Right ventricle myocardium inferior (tissue), 1 donor: Measurements from ENCODE around the gene DNM1. TPM values are rescaled to one million over a fixed set of nuclear protein-coding genes. Genes with fewer than 3 reads are reported as not detected.
A peak's percentile ranks its signal among the peaks of the same experiment; 100 is the strongest.

ENCODE experiments used
- ATAC-seq: fragments of 200-7000 bp; cut with Tn5 transposase; one replicate; pipeline ENCODE4 v1.9.1; 2020; ENCODE audit warnings: mild to moderate bottlenecking, moderate library complexity
- DNase-seq: peaks from one replicate; pipeline ENCODE4 v3.0.0; 2021; ENCODE audit errors: missing footprints
- intact Hi-C: fragments of 100-400 bp; cut with DNase I; formaldehyde crosslinking; loops from one replicate; pipeline ENCODE4 v1.11.0; 2022
- total RNA-seq: library from RNA; stranded (reverse); fragmentation: NEBNext Ultra II Directional; extraction: Animal tissue kit (Norgen Biotek cat#: 25700); gene quantifications from one replicate; pipeline ENCODE4 v1.2.1, GENCODE V29; 2021
- donor health status: DM: no; HTN: yes; CAD: no; lungs with severe emphysema.

DNM1 gene
- total RNA-seq, 1 donor from 2014 or later: 6.1 TPM

DNA sequence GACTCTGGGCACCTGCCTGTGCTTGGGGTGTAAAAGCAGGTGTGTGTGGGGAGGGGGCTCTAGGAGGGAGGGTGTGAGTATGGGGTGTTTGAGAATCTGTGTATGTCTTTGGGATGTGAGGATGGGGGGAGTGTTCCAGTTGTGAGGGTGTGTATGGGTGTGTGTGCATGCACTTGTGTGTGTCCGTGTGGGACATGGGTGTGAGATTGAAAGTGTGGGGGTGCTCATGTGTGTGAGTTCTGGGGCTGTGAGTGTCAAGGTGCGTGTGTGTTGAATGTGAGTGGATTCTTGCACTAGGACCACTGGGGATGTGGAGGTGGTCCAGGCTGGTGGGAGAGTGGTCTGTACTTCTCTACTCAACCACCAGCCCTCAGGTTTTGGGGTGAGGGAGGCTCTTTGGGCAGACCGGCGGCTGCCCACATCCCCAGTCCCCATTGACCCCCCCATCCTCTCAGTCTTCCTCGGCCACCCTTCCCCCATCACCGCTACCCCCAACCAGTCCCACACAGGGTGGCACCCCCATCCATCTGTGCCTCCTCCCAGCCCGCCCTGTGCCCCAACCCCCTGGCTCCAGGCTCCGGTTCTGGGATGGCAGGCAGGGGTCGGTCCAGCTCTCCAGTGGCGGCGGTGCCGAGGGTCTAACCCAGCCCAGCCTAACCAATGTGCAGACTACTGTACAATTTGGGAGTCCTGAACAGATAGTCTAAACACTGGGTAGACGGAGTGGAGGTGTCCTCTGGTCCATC is 41.1 kb downstream of the DNM1 start:
- intact Hi-C loops: no loop called here
- no peak for ATAC-seq
- no peak for DNase-seq

GRCh38 chr9:128244837-128245231 is 41.7 kb downstream of the DNM1 start:
- ATAC-seq (peak; percentile 86), DNase-seq (peak; percentile 92)
- intact Hi-C loops: no loop called here

- DNase-seq (no peak), ATAC-seq (peak; percentile 11)
- intact Hi-C loops: no loop called here
Observed at GRCh38 chr9:128245421-128246151, 42.4 kb downstream of the DNM1 start.

DNA sequence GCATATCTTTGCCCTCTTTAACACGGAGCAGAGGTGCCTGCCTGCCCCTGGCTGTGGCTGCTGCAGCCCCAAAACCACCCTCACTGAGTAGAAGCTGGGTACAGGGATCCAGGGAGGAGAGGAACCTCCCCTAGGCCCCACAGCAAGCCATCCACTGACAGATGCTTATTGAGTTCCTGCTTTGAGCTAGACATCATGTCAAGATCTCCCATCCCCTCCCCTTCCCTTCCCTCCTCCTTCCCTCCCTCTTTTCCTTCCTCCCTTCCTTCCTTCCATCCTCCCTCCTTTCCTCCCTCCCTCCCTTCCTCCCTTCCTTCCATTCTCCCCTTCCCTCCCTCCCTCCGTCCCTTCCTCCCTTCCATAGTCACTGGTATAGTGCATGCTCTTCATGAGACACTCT is 43.3 kb downstream of the DNM1 start:
- intact Hi-C loops: no loop called here
- DNase-seq (no peak), ATAC-seq (no peak)

GRCh38 chr9:128247226-128247803 is 44.1 kb downstream of the DNM1 start:
- no peak for ATAC-seq
- no peak for DNase-seq
- intact Hi-C loops: no loop called here

DNA sequence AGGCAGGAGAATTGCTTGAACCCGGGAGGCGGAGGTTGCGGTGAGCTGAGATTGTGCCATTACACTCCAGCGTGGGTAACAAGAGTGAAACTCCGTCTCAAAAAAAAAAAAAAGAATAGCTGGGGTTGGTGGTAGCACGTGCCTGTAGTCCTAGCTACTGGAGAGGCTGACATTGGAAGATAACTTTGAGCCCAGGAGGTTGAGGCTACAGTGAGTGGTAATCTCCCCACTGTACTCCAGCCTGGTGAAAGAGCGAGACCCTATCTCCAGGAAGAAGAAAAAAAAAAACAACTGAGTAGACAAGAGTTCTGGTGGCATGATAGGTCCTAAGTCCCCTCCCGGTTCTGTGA is 46.4 kb downstream of the DNM1 start:
- no peak for ATAC-seq
- intact Hi-C loops: no loop called here
- no peak for DNase-seq

GRCh38 chr9:128249908-128250838 is 47.0 kb downstream of the DNM1 start:
- peak; percentile 91 for DNase-seq
- intact Hi-C loops: no loop called here

GRCh38 chr9:128250839-128251731 is 47.9 kb downstream of the DNM1 start:
- DNase-seq: no peak
- no peak for ATAC-seq
- intact Hi-C loops: no loop called here

More at GRCh38 chr9:128249908-128250838, 47.0 kb downstream of the DNM1 start:
- peak; percentile 77 for ATAC-seq

- no peak for ATAC-seq
- intact Hi-C loops: no loop called here
Observed at GRCh38 chr9:128251732-128252100, 48.5 kb downstream of the DNM1 start.

GRCh38 chr9:128252317-128253139 is 49.3 kb downstream of the DNM1 start:
- intact Hi-C loops: no loop called here
- ATAC-seq: no peak

More at GRCh38 chr9:128251732-128252100, 48.5 kb downstream of the DNM1 start:
- DNase-seq: no peak

DNA sequence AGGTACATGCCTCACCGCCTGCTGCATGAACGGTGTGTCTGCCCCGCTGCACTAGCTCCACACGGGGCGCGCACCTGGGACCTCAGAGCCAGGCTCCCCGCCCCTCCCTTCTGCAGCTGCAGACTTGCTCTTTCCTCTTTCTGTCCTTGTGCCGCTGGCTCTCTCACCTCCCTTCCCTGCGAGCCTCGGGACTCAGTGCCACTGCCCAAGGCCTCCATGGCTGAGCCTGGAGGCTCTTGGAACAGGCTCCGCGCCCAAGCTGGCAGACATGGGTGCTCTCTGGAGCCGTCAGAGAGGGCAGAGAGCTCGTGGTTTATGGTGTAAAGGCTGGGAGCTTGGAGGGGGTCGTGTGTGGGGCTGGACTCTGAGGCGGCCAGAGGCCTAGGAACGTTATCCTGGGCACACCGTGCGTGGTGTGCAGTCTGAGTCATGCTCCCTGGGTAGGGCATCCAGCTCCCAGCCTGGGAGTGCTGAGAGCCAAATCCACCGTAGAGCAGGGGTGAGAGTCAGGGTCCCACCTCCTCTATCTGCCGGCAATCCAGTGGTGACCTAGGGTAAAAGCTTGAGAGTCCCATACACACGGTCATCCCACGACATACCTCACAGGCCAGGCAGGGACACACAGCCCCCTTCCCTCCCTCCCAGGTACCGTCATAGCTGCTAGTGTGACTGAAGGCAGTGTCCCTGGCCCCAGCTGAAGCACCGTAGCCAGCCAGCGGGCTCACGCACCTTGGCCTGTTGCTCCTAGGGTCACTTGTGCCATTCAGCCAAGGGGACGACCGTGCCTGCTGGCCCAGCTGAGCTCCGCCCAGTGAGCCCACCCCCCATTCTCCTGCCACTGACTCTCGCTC is 50.2 kb downstream of the DNM1 start:
- ATAC-seq (no peak), DNase-seq (no peak)
- intact Hi-C loops: no loop called here

More at GRCh38 chr9:128252317-128253139, 49.3 kb downstream of the DNM1 start:
- DNase-seq: no peak

- ATAC-seq (no peak), DNase-seq (no peak)
- intact Hi-C loops: no loop called here
Observed at GRCh38 chr9:128253991-128254346, 50.8 kb downstream of the DNM1 start.

DNA sequence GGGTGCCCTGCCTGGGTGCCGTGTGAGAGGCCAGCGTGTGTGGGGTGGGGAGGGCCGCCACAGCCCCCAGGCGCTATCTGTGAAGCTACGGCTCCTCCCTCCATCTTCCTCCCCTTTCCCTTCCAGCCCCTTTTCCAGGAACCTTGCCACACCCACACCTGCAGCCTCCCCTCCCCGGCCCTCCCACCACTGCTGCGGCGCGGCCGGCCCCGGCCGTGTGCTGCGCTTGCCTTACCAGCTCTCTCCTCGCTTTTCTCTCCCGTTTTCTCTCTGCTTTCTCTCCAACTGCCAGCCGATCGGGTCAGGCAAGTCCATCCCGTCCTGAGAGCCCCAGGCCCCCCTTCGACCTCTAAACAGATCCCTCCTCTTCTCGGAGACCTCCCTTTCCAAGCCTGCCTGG is 51.2 kb downstream of the DNM1 start:
- ATAC-seq (no peak), DNase-seq (no peak)
- intact Hi-C loops: no loop called here

- intact Hi-C loops: no loop called here
- ATAC-seq (peak; percentile 64), DNase-seq (peak; percentile 83)
Observed at GRCh38 chr9:128254855-128255759, 51.9 kb downstream of the DNM1 start.

DNA sequence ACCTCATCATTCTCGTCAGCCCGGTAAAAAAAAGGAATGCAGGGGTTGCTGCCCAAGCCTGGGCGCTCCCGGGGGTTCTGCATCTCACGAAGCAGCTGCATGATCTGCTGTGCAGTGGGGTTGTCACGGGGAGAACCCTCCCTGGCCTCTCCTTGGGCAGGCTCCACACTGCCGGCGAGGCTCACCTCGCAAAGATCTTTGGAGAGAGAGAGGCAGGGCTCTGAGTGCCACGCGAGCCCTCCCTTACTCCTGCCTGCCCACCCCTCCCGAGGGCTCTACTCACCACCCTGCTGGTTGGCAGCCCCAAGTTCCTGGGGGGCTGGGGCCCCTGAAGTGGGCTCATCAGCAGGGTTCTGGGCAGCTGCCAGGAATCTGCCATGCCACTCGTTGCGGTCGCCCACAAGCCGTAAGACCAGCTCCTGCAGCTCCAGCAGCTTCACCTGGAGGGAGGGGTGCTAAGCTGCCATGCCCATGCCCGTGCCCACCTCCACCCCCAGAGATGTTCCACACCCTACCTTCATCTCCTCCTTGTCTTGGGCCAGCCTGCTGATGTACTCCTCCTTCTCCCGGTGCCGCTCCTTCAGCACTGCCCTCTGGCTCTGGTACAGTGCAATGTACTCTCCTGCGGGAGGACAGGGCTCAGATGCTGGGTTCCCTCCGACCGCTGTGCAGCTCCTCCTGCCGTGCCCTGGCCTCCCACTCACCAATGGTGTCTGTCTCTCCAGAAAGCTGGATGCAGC is 54.1 kb downstream of the DNM1 start:
- no peak for DNase-seq
- intact Hi-C loops: no loop called here
- no peak for ATAC-seq
